A549 (cell line): ENCODE data around the gene FGF14. TPM values are rescaled to one million over a fixed set of nuclear protein-coding genes. Genes with fewer than 3 reads are reported as not detected.
A peak's percentile ranks its signal among the peaks of the same experiment; 100 is the strongest.

ENCODE experiments used
- ATAC-seq, 2 experiments: fragments of 200-7000 bp in 1 of 2; fragments of >200 bp in 1 of 2; cut with Nextera tagmentation in 1 of 2; cut with Tn5 transposase in 1 of 2; 3 replicates each; pipeline versions ENCODE4 v1.8.0 to v1.9.1; 2018 to 2020; ENCODE audit warnings: mild to moderate bottlenecking in 1 of 2, moderate library complexity in 1 of 2
- CTCF ChIA-PET: fragments of 300-600 bp; sonication (Branson Sonifier 250); formaldehyde crosslinking; extraction: SDS; loops from one replicate; lab custom pipeline; 2021; ENCODE audit warnings: antibody characterized with exemption, inconsistent platforms; lab: Yijun Ruan, JAX
- POLR2A ChIA-PET: fragments of 350-600 bp; formaldehyde crosslinking; extraction: SDS; loops from one replicate; lab custom pipeline; 2021; ENCODE audit warnings: antibody characterized with exemption, inconsistent platforms; lab: Yijun Ruan, JAX
- DNase-seq, 2 experiments: peaks; one replicate each; pipeline versions ENCODE4 v3.0.0 to v3.0.0-alpha.2; 2011 to 2016; ENCODE audit warnings: low read depth in 1 of 2, low spot score in 1 of 2
- FAIRE-seq: peaks from 2 replicates; lab custom pipeline; 2011; peaks lifted over from hg19 to GRCh38; lab: Jason Lieb, UNC
- H3K27ac ChIP-seq, 2 experiments: fragments of >200 bp; sonication (Bioruptor Twin); formaldehyde crosslinking; 3 replicates each; pipeline ENCODE4 v1.5.1; 2016 to 2017
- H3K4me1 ChIP-seq: fragments of >200 bp; sonication (Bioruptor Twin); formaldehyde crosslinking; 3 replicates; pipeline ENCODE4 v1.6.1; 2016
- H3K4me2 ChIP-seq: fragments of >200 bp; sonication (Bioruptor Twin); formaldehyde crosslinking; 3 replicates; pipeline ENCODE4 v1.6.1; 2016
- H3K4me3 ChIP-seq: fragments of >200 bp; sonication (Bioruptor Twin); formaldehyde crosslinking; 3 replicates; pipeline ENCODE4 v1.5.1; 2016
- H3K9me3 ChIP-seq: fragments of >200 bp; sonication (Bioruptor Twin); formaldehyde crosslinking; 3 replicates; pipeline ENCODE4 v1.6.1; 2016
- CBX8 ChIP-seq: fragments of 200-600 bp; sonication (generic); IDR thresholded peaks from 2 replicates; pipeline ENCODE4 v1.6.1; 2016
- CEBPB ChIP-seq, 2 experiments: fragments of >200 bp in 1 of 2; sonication (Bioruptor Twin) in 1 of 2; formaldehyde crosslinking in 1 of 2; IDR thresholded peaks; 2 replicates each; pipeline ENCODE4 v1.6.1; 2012 to 2016
- CHD2 ChIP-seq: fragments of 150-350 bp; IDR thresholded peaks from 2 replicates; pipeline ENCODE4 v1.6.1; 2014; ENCODE audit warnings: low read length; ENCODE audit not compliant: partially characterized antibody
- CHD4 ChIP-seq: fragments of 200-600 bp; sonication (generic); IDR thresholded peaks from 2 replicates; pipeline ENCODE4 v1.6.1; 2016; ENCODE audit warnings: antibody characterized with exemption, mild to moderate bottlenecking, borderline replicate concordance
- HES2 ChIP-seq: fragments of >200 bp; sonication (Bioruptor Twin); formaldehyde crosslinking; IDR thresholded peaks from 2 replicates; pipeline ENCODE4 v1.6.1; 2016
- KDM5A ChIP-seq: fragments of 200-600 bp; sonication (generic); IDR thresholded peaks from 2 replicates; pipeline ENCODE4 v1.6.1; 2016; ENCODE audit warnings: antibody characterized with exemption, mild to moderate bottlenecking
- MAX ChIP-seq: IDR thresholded peaks from 2 replicates; pipeline ENCODE4 v1.6.1; 2012
- NPAS2 ChIP-seq: fragments of 250-450 bp; sonication (Bioruptor Pico); IDR thresholded peaks from 2 replicates; pipeline ENCODE4 v1.8.0; 2022; ENCODE audit warnings: mild to moderate bottlenecking, moderate library complexity, borderline replicate concordance
- PBX3 ChIP-seq: IDR thresholded peaks from 2 replicates; pipeline ENCODE4 v1.6.1; 2012
- POLR2AphosphoS2 ChIP-seq: conservative IDR thresholded peaks from 2 replicates; pipeline ENCODE4 v1.6.1; 2012; ENCODE audit warnings: low read length, improper control_type of control experiment, inconsistent platforms
- RAD21 ChIP-seq, 2 experiments: fragments of >200 bp in 1 of 2; sonication (Bioruptor Twin) in 1 of 2; formaldehyde crosslinking in 1 of 2; IDR thresholded peaks in 1 of 2; conservative IDR thresholded peaks in 1 of 2; 2 replicates in 1 of 2; 3 replicates in 1 of 2; pipeline ENCODE4 v1.6.1; 2012 to 2018; ENCODE audit warnings: inconsistent platforms in 1 of 2
- RCOR1 ChIP-seq: fragments of 150-350 bp; IDR thresholded peaks from 2 replicates; pipeline ENCODE4 v1.6.1; 2014; ENCODE audit warnings: antibody characterized with exemption, low read length, low read depth
- REST ChIP-seq: fragments of 200-600 bp; sonication (generic); IDR thresholded peaks from 2 replicates; pipeline ENCODE4 v1.6.1; 2016; ENCODE audit warnings: antibody characterized with exemption, mild to moderate bottlenecking, moderate library complexity
- RNF2 ChIP-seq: fragments of 200-600 bp; sonication (generic); IDR thresholded peaks from 2 replicates; pipeline ENCODE4 v1.6.1; 2016; ENCODE audit warnings: low read depth, mild to moderate bottlenecking, antibody characterized with exemption, moderate library complexity, borderline replicate concordance
- SMC3 ChIP-seq: fragments of >200 bp; sonication (Bioruptor Twin); formaldehyde crosslinking; IDR thresholded peaks from 3 replicates; pipeline ENCODE4 v1.6.1; 2018; ENCODE audit warnings: inconsistent platforms
- TP53 ChIP-seq: fragments of 250-450 bp; sonication (Bioruptor Pico); IDR thresholded peaks from 2 replicates; pipeline ENCODE4 v1.5.0; 2021; ENCODE audit warnings: mild to moderate bottlenecking, moderate library complexity
- whole genome bisulfite sequencing: methylation state at CpG from one replicate; pipeline ENCODE4 v1.1.6; 2017; ENCODE audit errors: missing lambda C conversion rate; 5-methylcytosine and 5-hydroxymethylcytosine counted together
- polyA plus RNA-seq, 4 experiments: library from polyadenylated mRNA; depleted of rRNA in 3 of 4; stranded (reverse); fragments of >200 nt; fragmentation: RNase III in 1 of 4; extraction: RNeasy Plus Mini Kit Qiagen cat#74134 plus additional on column Dnase treatment in 1 of 4; gene quantifications; 2 replicates in 3 of 4; 3 replicates in 1 of 4; pipeline ENCODE4 v1.2.3, GENCODE V29; 2011 to 2017

Gene FGF14
- polyA plus RNA-seq, 2 of the 4 experiments (the other 2 are of a cell fraction) = not detected

GRCh38 chr13:102333320-102334198 lies 68.3 kb downstream of the FGF14 start:
- DNase-seq (no peak), FAIRE-seq (no peak), ATAC-seq (no peak)
- Histone ChIP-seq H3K9me3 (no peaks in the 10 kb centered on the region), H3K4me1 (no peaks in the 10 kb centered on the region), H3K27ac (no peak overlapping the region), H3K4me2 (no peak overlapping the region), H3K4me3 (no peak overlapping the region)
- 29% methylated on average over 8 of the region's 8 CpGs for WGBS
- ChIA-PET CTCF (interaction anchor here (1.4 kb wide), 1 partner anchor 82 kb away, joined by 3 read pairs; no protein-coding TSS in a partner anchor), POLR2A (no interaction called here)
- TF ChIP-seq PBX3 = no peak
- 0 out of 4 replicates have a peak, but pooled peaks of 1 of the 2 experiments have one; percentile 7 for TF ChIP-seq CEBPB (IDR thresholded peaks at IDR 0.05)

- H3K27ac ChIP-seq = no peak overlapping the region
- TF ChIP-seq KDM5A (no peak), POLR2AphosphoS2 (no peak), CHD4 (no peak), NPAS2 (CRISPR knock-in tag) (no peak), RAD21 (conservative IDR thresholded peaks at IDR 0.05 in 1 of 2, IDR thresholded peaks at IDR 0.05 in 1 of 2) (no peak), HES2 (no peak)
- TF ChIP-seq, all 56 proteins: peak for 0
- no peak for DNase-seq
- no peaks in the 10 kb centered on the region for H3K4me1 ChIP-seq
- ATAC-seq = no peak
- ChIA-PET POLR2A (no interaction called here), CTCF (interaction anchor here (1.3 kb wide), 1 partner anchor 18 kb away, joined by 3 read pairs; no protein-coding TSS in a partner anchor)
- 0% methylated on average over 1 of the region's 1 CpG for WGBS
- FAIRE-seq = no peak
- H3K9me3 ChIP-seq = no peaks in the 10 kb centered on the region
- H3K4me2 ChIP-seq = no peak overlapping the region
- no peak overlapping the region for H3K4me3 ChIP-seq
Measured at GRCh38 chr13:102328909-102329308, 72.9 kb downstream of the FGF14 start.

GRCh38 chr13:102327119-102327617 lies 74.7 kb downstream of the FGF14 start:
- ATAC-seq (no peak), DNase-seq (no peak), FAIRE-seq (no peak)
- TF ChIP-seq SMC3 (no peak), TP53 (no peak), MAX (no peak), CHD2 (no peak), HES2 (no peak), CBX8 (no peak), RNF2 (no peak), REST (no peak), RCOR1 (no peak)
- ChIA-PET CTCF (no interaction called here), POLR2A (no interaction called here)
- WGBS = 19% methylated on average over 3 of the region's 3 CpGs
- Histone ChIP-seq H3K4me1 (no peaks in the 10 kb centered on the region), H3K4me2 (no peak overlapping the region), H3K4me3 (no peak overlapping the region), H3K27ac (no peak overlapping the region), H3K9me3 (no peaks in the 10 kb centered on the region)
